Mesendoderm (in vitro differentiated cells): ENCODE data around the gene TIMELESS.
"Not testable (repeated sequence)": the region's sequence is repeated elsewhere in the genome, so short reads cannot be mapped to it uniquely, and the experiment has no call there.

Experiments
- DNase-seq: peaks from one replicate; pipeline ENCODE4 v3.0.0; 2013
- H2AK5ac ChIP-seq: 2 replicates; pipeline ENCODE4 v1.6.1; 2013; ENCODE audit warnings: low read length, inconsistent platforms
- H2BK120ac ChIP-seq: 2 replicates; pipeline ENCODE4 v1.6.1; 2013; ENCODE audit warnings: low read depth, mild to moderate bottlenecking, low read length, moderate library complexity, mixed read lengths
- H2BK15ac ChIP-seq: replicated peaks from 2 replicates; pipeline ENCODE4 v1.6.1; 2013; ENCODE audit warnings: low read depth, mild to moderate bottlenecking, moderate library complexity
- H2BK5ac ChIP-seq: 2 replicates; pipeline ENCODE4 v1.6.1; 2013; ENCODE audit warnings: low read length, inconsistent platforms
- H3K18ac ChIP-seq: 2 replicates; pipeline ENCODE4 v1.6.1; 2013; ENCODE audit warnings: mild to moderate bottlenecking, low read length, mixed read lengths
- H3K23ac ChIP-seq: one replicate; pipeline ENCODE4 v1.6.1; 2013; ENCODE audit warnings: low read length
- H3K27ac ChIP-seq: 2 replicates; pipeline ENCODE4 v1.5.1; 2013; ENCODE audit warnings: low read depth, mild to moderate bottlenecking, inconsistent platforms, low read length, moderate library complexity
- H3K27me3 ChIP-seq: 2 replicates; pipeline ENCODE4 v1.6.1; 2013; ENCODE audit warnings: low read length, control low read depth, mild to moderate bottlenecking, inconsistent platforms; ENCODE audit not compliant: insufficient read depth, poor library complexity
- H3K36me3 ChIP-seq: 2 replicates; pipeline ENCODE4 v1.6.1; 2013; ENCODE audit warnings: low read length, inconsistent platforms; ENCODE audit not compliant: control insufficient read depth, insufficient read depth
- H3K4ac ChIP-seq: one replicate; pipeline ENCODE4 v1.6.1; 2013; ENCODE audit warnings: low read depth, mild to moderate bottlenecking, low read length, moderate library complexity
- H3K4me1 ChIP-seq: 2 replicates; pipeline ENCODE4 v1.6.1; 2013; ENCODE audit warnings: low read depth, low read length, inconsistent platforms; ENCODE audit not compliant: control insufficient read depth
- H3K4me2 ChIP-seq: 2 replicates; pipeline ENCODE4 v1.6.1; 2013; ENCODE audit warnings: low read length
- H3K4me3 ChIP-seq: 2 replicates; pipeline ENCODE4 v1.5.1; 2013; ENCODE audit warnings: mild to moderate bottlenecking, low read length
- H3K56ac ChIP-seq: one replicate; pipeline ENCODE4 v1.6.1; 2013; ENCODE audit warnings: low read length
- H3K79me1 ChIP-seq: 2 replicates; pipeline ENCODE4 v1.6.1; 2013; ENCODE audit warnings: low read length, inconsistent platforms
- H3K79me2 ChIP-seq: 2 replicates; pipeline ENCODE4 v1.6.1; 2013; ENCODE audit warnings: mild to moderate bottlenecking, low read length; ENCODE audit not compliant: control insufficient read depth, insufficient read depth
- H3K9ac ChIP-seq: 2 replicates; pipeline ENCODE4 v1.6.1; 2013; ENCODE audit warnings: low read length, inconsistent platforms
- H4K5ac ChIP-seq: one replicate; pipeline ENCODE4 v1.6.1; 2013; ENCODE audit warnings: low read length
- H4K8ac ChIP-seq: one replicate; pipeline ENCODE4 v1.6.1; 2013; ENCODE audit warnings: low read depth, mild to moderate bottlenecking, control low read depth, low read length, moderate library complexity
- WGBS: extraction: QIAGEN DNeasy Blood & Tissue Kit; methylation state at CpG from one replicate; pipeline ENCODE4 v1.1.7; 2013; ENCODE audit warnings: low lambda C conversion rate, missing lambda C conversion rate; ENCODE audit not compliant: insufficient coverage; ENCODE audit errors: extremely low coverage; 5-methylcytosine and 5-hydroxymethylcytosine counted together

The TIMELESS gene

GRCh38 chr12:56408799-56409417 lies 40.3 kb downstream of the TIMELESS start:
- Histone ChIP-seq H3K27me3 (no peaks in the 10 kb centered on the region), H3K4me2 (no peak overlapping the region), H3K4me3 (no peak overlapping the region), H3K36me3 (no peaks in the 10 kb centered on the region), H2BK5ac (no peak overlapping the region), H3K4ac (no peak overlapping the region), H2BK120ac (no peak overlapping the region), H3K56ac (no peak overlapping the region), H4K8ac (no peak overlapping the region), H3K79me2 (no peaks in the 10 kb centered on the region), H2BK15ac (no peak overlapping the region), H3K18ac (no peak overlapping the region), H2AK5ac (no peak overlapping the region), H3K9ac (no peak overlapping the region), H3K27ac (no peak overlapping the region), H3K4me1 (no peaks in the 10 kb centered on the region), H4K5ac (no peak overlapping the region), H3K23ac (no peak overlapping the region), H3K79me1 (no peaks in the 10 kb centered on the region)
- no peak for DNase-seq
- WGBS: no CpG with 5 or more reads among the region's 5 CpGs

DNA sequence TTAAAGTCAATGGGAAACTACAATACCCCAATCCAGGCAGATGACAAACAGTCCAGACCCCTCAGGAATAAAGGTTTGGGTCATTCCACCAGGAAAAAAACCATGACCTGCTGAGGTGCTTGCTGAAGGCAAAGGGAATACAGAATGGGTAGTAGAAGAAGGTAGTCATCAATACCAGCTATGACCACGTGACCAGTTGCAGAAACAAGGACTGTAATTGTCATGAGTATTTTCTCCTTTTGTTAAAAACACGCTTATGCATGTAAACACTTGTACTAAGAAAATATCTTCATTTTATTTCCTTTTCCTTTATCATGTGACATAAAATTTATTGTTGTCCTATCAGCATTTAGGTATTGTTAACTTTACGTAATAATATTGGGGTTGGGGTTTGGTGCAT lies 45.0 kb downstream of the TIMELESS start:
- not testable (repeated sequence) for H2AK5ac ChIP-seq, H3K36me3 ChIP-seq, H4K8ac ChIP-seq, H3K23ac ChIP-seq, H3K18ac ChIP-seq, H3K4me1 ChIP-seq, H3K9ac ChIP-seq, H4K5ac ChIP-seq, H3K56ac ChIP-seq, H2BK120ac ChIP-seq, DNase-seq, H3K79me1 ChIP-seq, H3K27me3 ChIP-seq, H3K4me3 ChIP-seq, H2BK15ac ChIP-seq, H3K79me2 ChIP-seq, H2BK5ac ChIP-seq, H3K4ac ChIP-seq, H3K4me2 ChIP-seq, H3K27ac ChIP-seq
- no CpG with 5 or more reads among the region's 3 CpGs for WGBS

DNA sequence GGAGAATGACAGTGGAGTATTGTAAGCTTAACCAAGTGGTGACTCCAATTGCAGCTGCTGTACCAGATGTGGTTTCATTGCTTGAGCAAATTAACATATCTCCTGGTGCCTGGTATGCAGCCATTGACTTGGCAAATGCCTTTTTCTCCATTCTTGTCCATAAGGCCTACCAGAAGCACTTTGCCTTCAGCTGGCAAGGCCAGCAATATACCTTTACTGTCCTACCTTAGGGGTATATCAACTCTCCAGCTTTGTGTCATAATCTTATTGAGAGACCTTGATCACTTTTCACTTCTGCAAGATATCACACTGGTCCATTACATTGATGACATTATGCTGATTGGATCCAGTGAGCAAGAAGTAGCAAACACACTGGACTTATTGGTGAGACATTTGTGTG lies 47.6 kb downstream of the TIMELESS start:
- not testable (repeated sequence) for H3K4me1 ChIP-seq, H2AK5ac ChIP-seq, H4K5ac ChIP-seq, H3K79me1 ChIP-seq, H4K8ac ChIP-seq, H3K4me2 ChIP-seq, DNase-seq, H2BK5ac ChIP-seq, H3K79me2 ChIP-seq, H3K18ac ChIP-seq, H3K9ac ChIP-seq, H2BK15ac ChIP-seq, H3K27ac ChIP-seq, H3K56ac ChIP-seq, H3K27me3 ChIP-seq, H3K4ac ChIP-seq, H3K36me3 ChIP-seq, H3K4me3 ChIP-seq, H2BK120ac ChIP-seq, H3K23ac ChIP-seq

- not testable (repeated sequence) for H3K27ac ChIP-seq, H2AK5ac ChIP-seq, H3K18ac ChIP-seq, H3K4ac ChIP-seq, H3K79me2 ChIP-seq, H3K4me2 ChIP-seq, H3K4me3 ChIP-seq, H4K5ac ChIP-seq, DNase-seq, H3K79me1 ChIP-seq, H3K27me3 ChIP-seq, H2BK120ac ChIP-seq, H2BK15ac ChIP-seq, H3K36me3 ChIP-seq, H3K9ac ChIP-seq, H2BK5ac ChIP-seq, H3K56ac ChIP-seq, H3K23ac ChIP-seq, H3K4me1 ChIP-seq, H4K8ac ChIP-seq
- WGBS: no CpG with 5 or more reads among the region's 3 CpGs
Measured at GRCh38 chr12:56401125-56401524, 48.1 kb downstream of the TIMELESS start.

DNA sequence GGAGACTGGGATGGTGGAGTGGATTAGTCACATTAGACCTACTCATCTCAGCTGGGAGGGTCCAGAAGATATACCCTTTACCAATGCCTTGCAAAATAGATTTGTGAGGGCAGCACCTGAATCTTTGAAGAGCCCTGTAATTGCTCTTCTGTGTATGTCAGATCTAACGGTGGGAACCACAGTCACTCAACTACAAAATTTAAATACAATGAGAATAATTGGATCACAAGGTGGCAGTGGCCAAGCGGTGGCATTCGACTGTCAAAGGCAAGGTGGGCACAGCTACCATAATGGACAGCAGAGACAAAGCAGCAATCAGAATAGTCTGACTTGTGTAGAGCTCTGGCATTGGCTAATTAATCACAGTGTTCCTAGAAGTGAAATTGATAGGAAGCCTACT lies 49.8 kb downstream of the TIMELESS start:
- not testable (repeated sequence) for H3K27me3 ChIP-seq, H3K79me1 ChIP-seq
- no CpG with 5 or more reads among the region's 3 CpGs for WGBS

DNA sequence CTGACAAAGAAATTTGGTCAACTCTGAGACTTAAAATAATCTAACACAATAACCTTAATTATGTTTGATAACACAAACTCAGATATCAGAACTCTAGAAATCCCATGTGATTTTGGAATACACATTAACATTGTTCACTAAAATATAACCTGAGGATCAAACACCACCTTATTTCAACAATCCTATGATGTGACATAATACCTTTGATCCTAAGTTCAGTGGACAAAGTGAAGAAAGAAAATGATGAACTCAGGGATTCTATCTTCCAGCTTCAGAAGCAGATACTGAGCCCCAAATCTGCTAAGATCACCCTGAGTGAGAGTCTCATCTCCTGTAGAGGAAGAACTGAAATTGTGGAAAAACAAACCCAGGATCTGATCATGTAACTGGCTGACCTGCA lies 50.9 kb downstream of the TIMELESS start:
- H3K18ac ChIP-seq: no peak overlapping the region
- H2BK120ac ChIP-seq: no peak overlapping the region
- no peak overlapping the region for H2BK5ac ChIP-seq
- no peaks in the 10 kb centered on the region for H3K36me3 ChIP-seq
- no peak overlapping the region for H3K9ac ChIP-seq
- H3K79me1 ChIP-seq: no peaks in the 10 kb centered on the region
- no peak overlapping the region for H4K5ac ChIP-seq
- no peak overlapping the region for H3K56ac ChIP-seq
- no peak overlapping the region for H4K8ac ChIP-seq
- H3K4me2 ChIP-seq: no peak overlapping the region
- H3K27ac ChIP-seq: no peak overlapping the region
- no peaks in the 10 kb centered on the region for H3K27me3 ChIP-seq
- no peak overlapping the region for H3K4me3 ChIP-seq
- H3K4ac ChIP-seq: no peak overlapping the region
- H2BK15ac ChIP-seq: no peak overlapping the region
- no peak overlapping the region for H3K23ac ChIP-seq
- no peaks in the 10 kb centered on the region for H3K79me2 ChIP-seq
- H3K4me1 ChIP-seq: no peaks in the 10 kb centered on the region
- no peak overlapping the region for H2AK5ac ChIP-seq
- DNase-seq: no peak

More for the DNA sequence above, 49.8 kb downstream of the TIMELESS start:
- H3K23ac ChIP-seq, H2AK5ac ChIP-seq, DNase-seq, H2BK120ac ChIP-seq, H2BK15ac ChIP-seq, H4K8ac ChIP-seq, H3K27ac ChIP-seq, H3K18ac ChIP-seq, H2BK5ac ChIP-seq, H3K4ac ChIP-seq, H3K4me3 ChIP-seq, H3K4me2 ChIP-seq, H3K79me2 ChIP-seq, H3K56ac ChIP-seq, H3K4me1 ChIP-seq, H3K9ac ChIP-seq, H4K5ac ChIP-seq, H3K36me3 ChIP-seq: not testable (repeated sequence)
